H7 (cell line): Measurements from ENCODE around the gene SPARCL1. TPM values are rescaled to one million over a fixed set of nuclear protein-coding genes. Genes with fewer than 3 reads are reported as not detected.
"Not testable (repeated sequence)": the region's sequence is repeated elsewhere in the genome, so short reads cannot be mapped to it uniquely, and the experiment has no call there.

ENCODE experiments used
- DNase-seq: peaks from one replicate; pipeline ENCODE4 v3.0.0; 2012
- H3K27me3 ChIP-seq: 2 replicates; pipeline ENCODE4 v1.6.0; 2011; ENCODE audit warnings: mild to moderate bottlenecking, low read length; ENCODE audit not compliant: control insufficient read depth, insufficient read depth
- H3K36me3 ChIP-seq: replicated peaks from 2 replicates; pipeline ENCODE4 v1.5.1; 2011; ENCODE audit warnings: low read length; ENCODE audit not compliant: control insufficient read depth, insufficient read depth
- H3K4me3 ChIP-seq: 2 replicates; pipeline ENCODE4 v1.5.1; 2011; ENCODE audit warnings: low read depth, mild to moderate bottlenecking, control low read depth, low read length, moderate library complexity; ENCODE audit not compliant: insufficient read depth
- total RNA-seq: library from RNA; depleted of rRNA; stranded (reverse); fragments of >200 nt; shearing (Covaris generic); gene quantifications from 2 replicates; pipeline ENCODE4 v1.2.3, GENCODE V29; 2014; rRNA removed

The SPARCL1 gene, protein sequence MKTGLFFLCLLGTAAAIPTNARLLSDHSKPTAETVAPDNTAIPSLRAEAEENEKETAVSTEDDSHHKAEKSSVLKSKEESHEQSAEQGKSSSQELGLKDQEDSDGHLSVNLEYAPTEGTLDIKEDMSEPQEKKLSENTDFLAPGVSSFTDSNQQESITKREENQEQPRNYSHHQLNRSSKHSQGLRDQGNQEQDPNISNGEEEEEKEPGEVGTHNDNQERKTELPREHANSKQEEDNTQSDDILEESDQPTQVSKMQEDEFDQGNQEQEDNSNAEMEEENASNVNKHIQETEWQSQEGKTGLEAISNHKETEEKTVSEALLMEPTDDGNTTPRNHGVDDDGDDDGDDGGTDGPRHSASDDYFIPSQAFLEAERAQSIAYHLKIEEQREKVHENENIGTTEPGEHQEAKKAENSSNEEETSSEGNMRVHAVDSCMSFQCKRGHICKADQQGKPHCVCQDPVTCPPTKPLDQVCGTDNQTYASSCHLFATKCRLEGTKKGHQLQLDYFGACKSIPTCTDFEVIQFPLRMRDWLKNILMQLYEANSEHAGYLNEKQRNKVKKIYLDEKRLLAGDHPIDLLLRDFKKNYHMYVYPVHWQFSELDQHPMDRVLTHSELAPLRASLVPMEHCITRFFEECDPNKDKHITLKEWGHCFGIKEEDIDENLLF
- total RNA-seq, result 0.48 and 0.81 TPM in 2 replicates

DNA sequence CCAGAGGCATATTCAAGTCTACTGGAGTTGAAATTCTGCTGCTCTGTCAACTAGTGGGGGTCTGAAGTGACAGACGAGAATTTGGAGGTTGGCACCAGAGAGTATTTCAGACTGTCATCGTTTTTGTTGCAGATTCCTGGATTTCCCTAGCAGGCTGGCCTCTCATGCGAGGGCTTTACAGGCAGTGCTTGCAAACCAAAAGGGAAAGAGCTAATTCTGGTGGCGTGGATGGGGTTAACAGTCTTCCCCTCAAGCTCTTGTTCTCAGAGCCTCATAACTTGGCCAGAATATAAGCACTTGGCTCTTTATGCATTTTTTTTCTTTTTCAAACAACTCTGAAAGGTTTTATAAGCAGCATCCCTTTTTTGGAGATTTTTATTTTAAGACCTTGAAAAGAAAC, at the start of gene SPARCL1:
SPARCL1 (minus strand) TSS at position 190 of the 400 bp plus-strand sequence. CDS start 29,802 bp downstream, outside the sequence.
- no peaks in the 10 kb centered on the region for H3K36me3 ChIP-seq
- DNase-seq, result no peak
- H3K27me3 ChIP-seq, result no peaks in the 10 kb centered on the region
- no peak within 1 kb of the TSS for H3K4me3 ChIP-seq

DNA sequence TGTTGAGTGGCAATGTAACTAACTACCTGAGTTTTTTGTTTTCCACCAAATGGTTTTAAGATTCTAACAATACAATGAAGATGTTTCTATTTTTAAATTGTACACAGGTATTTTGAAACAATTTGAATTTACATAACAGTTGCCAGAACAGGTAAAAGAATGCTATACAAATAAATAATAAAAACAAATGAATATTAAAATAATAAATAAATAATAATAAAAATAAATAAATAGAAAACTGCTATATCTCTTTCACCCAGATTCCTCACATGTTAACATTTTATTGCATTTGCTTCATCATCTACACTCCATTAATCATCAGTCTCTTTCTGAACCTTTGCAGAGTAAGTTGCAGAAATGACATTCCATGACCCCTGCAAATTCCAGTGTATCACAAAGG, 46.8 kb upstream of the SPARCL1 start:
- no peaks in the 10 kb centered on the region for H3K27me3 ChIP-seq
- DNase-seq, result no peak
- no peak overlapping the region for H3K4me3 ChIP-seq
- H3K36me3 ChIP-seq, result no peaks in the 10 kb centered on the region

DNA sequence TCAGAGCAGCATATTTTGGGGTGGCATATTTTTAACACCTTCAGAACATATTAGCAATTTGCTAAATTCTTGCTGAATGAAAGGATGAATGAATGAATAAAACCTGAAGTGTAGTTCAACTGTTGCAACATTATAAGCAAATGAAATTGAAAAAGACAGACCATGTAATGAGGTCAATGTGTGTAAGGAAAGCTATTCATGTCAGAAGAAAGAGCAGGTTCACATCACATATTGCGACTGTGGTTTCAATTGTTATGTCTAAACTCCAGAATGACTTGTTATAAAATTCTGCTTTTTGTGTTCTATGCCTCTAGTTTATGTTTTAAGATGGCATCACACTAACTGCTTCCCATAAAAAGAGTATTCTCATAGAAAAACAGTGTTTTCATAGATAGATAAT, 46.2 kb upstream of the SPARCL1 start:
- H3K27me3 ChIP-seq, result no peaks in the 10 kb centered on the region
- DNase-seq, result no peak
- H3K4me3 ChIP-seq, result no peak overlapping the region
- H3K36me3 ChIP-seq, result no peaks in the 10 kb centered on the region

DNA sequence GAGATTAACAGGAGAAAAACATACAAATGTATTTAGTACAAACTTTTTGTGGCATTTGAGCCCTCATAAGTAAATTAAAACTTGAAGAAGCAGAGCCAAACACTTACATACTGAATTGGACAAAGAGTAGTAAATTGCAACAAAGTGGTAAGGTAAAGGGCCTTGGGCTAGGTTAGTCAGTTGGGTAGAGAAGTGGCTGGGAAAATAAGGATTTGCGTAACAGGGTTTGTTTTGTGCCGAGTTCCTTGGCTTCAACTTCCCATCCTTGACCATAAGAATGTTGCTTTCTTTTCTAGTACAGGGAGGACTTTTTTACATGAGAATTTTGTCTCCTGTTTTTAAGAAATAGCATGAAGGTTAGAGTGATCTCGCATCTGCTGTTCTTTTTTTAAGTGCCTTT, 45.8 kb upstream of the SPARCL1 start:
- no peak overlapping the region for H3K4me3 ChIP-seq
- DNase-seq, result no peak

DNA sequence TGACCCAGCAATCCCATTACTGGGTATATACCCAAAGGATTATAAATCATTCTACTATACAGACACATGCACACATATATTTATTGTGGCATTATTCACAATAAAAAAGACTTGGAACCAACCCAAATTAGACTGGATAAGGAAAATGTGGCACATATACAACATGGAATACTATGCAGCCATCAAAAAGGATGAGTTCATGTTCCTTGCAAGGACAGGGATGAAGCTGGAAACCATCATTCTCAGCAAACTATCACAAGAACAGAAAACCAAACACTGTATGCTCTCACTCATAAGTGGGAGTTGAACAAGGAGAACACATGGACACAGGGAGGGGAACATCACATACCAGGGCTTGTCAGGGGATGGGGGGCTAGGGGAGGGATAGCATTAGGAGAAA, 45.2 kb upstream of the SPARCL1 start:
- not testable (repeated sequence) for H3K27me3 ChIP-seq, H3K36me3 ChIP-seq

More for the DNA sequence above, 45.8 kb upstream of the SPARCL1 start:
- H3K27me3 ChIP-seq, result no peaks in the 10 kb centered on the region
- no peaks in the 10 kb centered on the region for H3K36me3 ChIP-seq

DNA sequence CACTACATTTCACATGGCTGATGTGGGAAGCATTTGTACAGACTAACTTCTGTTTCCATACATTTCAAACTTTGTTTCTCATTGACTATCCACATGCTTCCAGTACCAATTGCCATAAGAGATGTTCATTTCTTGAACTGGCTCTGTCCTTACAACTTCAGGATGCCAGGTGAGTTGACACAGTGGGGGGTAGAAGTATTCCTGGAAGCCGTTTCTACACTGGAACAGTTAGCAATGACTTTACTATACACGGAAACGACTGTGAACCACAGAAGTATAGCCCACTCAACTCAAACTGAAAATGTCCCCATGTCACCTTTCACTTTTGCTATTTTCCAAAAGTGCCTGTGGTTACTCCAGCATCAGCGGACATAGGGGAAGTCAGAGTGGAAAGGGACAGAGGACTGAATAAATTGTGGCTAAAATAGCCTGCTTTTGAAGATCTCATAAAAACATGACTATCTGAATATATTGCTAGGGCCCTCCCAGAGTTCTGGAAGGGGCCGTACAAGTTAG, 41.2 kb upstream of the SPARCL1 start:
- no peaks in the 10 kb centered on the region for H3K27me3 ChIP-seq
- H3K4me3 ChIP-seq, result no peak overlapping the region
- no peak for DNase-seq
- H3K36me3 ChIP-seq, result no peaks in the 10 kb centered on the region

More for the DNA sequence above, 45.2 kb upstream of the SPARCL1 start:
- DNase-seq, H3K4me3 ChIP-seq: not testable (repeated sequence)

DNA sequence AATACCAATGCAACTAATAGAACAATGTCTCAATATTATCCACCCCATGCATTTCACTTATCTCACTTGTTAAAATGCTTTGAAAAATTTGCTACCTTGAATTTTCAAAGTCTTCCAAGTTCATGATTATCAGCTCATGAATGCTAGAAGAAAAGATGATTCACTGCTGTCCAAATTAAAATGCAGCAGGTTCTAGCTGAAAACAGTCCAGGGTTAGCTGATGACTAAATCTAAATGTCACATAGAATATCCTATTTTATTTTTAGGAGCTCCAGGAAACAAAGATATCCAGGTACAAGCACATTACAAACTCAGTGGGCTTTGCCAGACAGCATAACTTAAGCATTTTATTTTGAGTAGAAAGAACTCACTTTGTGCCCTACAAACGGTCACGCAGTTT, 38.0 kb upstream of the SPARCL1 start:
- Histone ChIP-seq H3K27me3 (no peaks in the 10 kb centered on the region), H3K4me3 (no peak overlapping the region), H3K36me3 (no peaks in the 10 kb centered on the region)
- no peak for DNase-seq

DNA sequence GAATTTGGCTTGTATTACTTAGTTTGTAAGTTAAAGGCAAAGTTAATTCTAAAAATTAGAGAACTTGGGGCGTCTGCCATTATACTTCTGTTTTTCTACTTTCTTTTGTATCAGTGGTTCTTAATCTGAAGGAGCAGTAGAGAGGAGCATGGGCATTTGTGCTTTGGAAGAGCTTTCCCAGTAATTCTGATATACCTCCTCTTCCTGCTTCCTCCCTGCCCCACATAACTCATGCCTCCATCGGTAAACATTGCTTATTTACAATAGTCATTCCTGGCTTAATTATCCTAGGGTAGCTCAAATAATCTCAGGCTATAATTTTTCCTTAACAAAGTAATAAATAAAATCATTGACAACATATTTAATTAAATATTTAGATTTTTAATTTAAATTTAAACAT, 37.1 kb upstream of the SPARCL1 start:
- no peaks in the 10 kb centered on the region for H3K36me3 ChIP-seq
- DNase-seq, result no peak
- H3K4me3 ChIP-seq, result no peak overlapping the region
- H3K27me3 ChIP-seq, result no peaks in the 10 kb centered on the region

DNA sequence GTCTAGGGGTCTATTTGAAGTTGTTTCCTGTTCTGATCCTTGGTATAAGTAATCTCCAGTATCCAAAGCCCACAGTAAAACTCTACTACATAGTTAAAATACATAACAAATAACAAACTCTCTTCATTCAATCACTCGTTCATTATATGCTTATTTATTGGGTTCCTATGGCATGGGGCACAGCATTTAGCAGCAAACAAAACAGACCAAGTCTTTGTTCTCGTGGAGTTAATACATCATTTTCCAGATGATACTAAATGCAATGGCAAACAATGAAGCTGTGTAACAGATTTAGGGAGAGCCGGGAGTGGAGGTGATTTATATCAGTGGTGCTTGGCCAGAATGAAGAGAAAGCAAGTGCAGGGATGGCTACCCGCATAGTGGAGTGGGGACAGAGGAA, 36.6 kb upstream of the SPARCL1 start:
- Histone ChIP-seq H3K27me3 (no peaks in the 10 kb centered on the region), H3K4me3 (no peak overlapping the region), H3K36me3 (no peaks in the 10 kb centered on the region)
- no peak for DNase-seq

DNA sequence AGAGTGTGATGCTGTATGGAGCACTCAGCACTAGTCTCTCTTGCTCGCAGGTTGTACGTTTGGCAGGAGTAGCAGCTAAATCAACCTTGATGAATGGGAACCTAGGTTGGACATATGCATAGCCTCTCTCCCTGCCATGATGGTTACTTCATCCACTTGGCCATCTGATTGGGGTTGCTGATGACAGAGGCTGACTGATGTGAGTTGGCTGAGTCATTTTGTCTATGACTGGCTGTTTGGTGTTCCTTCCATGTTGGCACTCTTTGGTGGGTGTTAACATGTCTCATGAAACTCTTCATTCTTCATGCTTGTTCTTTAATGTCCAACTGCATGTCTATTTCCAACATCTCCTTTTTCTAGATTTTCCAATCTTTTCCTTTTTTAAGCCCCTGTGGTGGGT, 31.6 kb upstream of the SPARCL1 start:
- Histone ChIP-seq H3K4me3 (no peak overlapping the region), H3K27me3 (no peaks in the 10 kb centered on the region), H3K36me3 (no peaks in the 10 kb centered on the region)
- no peak for DNase-seq

DNA sequence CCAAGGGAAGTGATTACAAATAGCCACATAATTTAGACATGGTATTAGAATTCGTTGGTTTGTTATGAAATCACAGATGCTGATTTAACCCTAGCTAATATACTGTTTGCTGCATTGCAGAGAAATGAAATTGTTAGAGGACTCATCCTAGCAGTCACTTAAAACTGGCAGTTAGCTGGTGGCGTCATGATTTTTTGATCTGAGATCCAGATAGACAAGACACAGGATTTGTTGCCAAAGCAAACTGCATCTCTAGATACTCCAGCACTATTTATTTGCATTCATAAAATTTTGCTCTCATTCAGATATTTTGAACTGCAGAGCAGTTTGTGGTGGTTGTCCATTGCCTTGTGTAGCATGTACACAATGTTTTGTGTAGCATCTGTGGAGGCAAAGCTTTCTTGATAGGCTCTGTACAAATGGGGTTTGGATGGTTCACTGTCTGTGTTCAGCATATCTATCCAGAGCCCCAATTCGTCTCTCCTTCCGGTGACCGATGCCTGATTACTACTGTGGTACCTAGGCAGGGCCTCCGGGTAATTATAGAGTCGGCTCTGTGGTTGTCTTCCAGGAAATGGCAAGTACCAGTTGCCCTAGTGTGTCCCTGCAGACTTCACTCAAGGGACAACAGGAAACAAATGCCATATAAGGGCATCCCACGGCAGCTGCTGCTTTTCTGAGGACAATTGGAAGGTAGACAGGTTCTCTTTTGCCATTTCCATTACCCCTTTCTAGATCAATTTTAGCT, 30.1 kb upstream of the SPARCL1 start:
- Histone ChIP-seq H3K27me3 (no peaks in the 10 kb centered on the region), H3K4me3 (no peak overlapping the region), H3K36me3 (no peaks in the 10 kb centered on the region)
- DNase-seq, result no peak

DNA sequence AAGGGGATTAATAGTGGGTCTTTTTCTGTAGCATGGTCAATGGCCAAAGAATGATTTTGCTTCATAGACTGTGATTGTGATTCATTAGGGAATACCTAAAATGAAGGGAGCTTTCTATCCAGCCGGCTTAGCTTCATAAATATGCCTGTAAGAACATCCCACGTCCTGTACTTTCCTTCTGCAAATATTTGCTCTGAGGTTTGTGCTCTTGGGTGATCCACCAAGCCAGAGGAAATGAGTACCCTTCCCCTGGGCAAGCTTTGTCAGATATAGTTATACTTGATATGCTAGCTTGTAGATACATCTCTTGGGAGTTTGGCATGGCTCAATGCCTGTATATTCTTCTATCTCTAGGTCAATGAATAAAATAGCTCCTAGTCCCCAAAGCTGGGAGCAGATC, 28.2 kb upstream of the SPARCL1 start:
- DNase-seq, result no peak
- H3K36me3 ChIP-seq, result no peaks in the 10 kb centered on the region
- no peak overlapping the region for H3K4me3 ChIP-seq
- no peaks in the 10 kb centered on the region for H3K27me3 ChIP-seq

DNA sequence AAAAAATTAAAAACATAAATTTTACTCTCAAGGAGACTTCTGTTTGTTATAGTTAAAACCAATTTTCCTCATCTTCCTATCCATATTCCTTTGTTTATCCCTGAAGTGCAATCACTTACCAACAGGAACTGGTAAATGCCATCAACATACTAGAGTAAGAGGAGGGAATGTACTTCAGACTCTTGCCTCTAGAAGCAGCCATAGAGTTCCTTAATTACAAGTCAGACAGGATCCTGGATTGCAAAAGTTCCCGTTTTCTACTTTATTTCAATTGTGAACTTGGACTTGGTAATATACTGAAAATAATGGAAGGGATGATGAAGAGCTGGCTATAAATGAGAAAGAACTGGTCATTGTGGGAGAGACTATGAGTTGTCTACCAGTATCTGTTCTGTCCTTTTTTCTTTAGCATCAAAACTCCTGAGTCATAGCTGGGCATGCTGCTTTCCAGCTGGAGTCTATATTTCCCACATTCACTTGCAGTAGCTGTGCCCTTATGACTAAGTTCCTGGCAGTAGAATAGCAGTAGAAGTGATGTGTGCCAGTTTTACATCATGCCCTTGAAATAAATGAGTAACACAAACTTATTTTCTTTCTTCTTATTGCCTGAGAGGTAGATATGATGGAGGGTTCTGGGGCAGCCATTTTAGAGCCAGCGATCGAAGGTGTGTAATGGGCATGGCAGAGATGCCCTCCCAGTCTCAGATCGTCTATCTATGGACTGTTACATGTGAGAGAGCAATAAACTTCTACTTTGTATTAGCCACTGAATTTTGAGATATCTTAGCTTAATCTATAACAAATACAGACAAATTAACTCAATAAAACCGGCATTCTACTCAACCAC, 26.8 kb upstream of the SPARCL1 start:
- H3K27me3 ChIP-seq, result no peaks in the 10 kb centered on the region
- no peak overlapping the region for H3K4me3 ChIP-seq
- no peak for DNase-seq
- H3K36me3 ChIP-seq, result no peaks in the 10 kb centered on the region

DNA sequence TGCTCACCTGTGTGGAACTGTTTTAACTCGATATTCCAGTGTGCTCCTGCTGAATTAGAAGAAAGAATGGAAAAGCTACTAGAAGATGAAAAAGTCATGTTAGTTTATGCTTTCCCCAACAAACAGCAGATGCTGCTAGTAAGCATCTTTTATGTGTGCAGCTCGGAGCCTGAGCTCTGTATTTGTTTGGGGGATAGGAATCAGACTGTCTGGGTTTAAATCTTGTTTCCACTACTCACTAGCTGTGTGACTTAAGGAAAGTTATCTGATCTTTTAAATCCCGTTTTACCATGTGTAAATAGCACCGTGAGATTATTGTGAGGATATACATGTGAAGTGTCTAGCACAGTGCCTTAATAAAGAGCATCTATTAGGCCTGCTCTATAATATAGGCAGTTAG, 24.0 kb upstream of the SPARCL1 start:
- Histone ChIP-seq H3K36me3 (no peaks in the 10 kb centered on the region), H3K27me3 (no peaks in the 10 kb centered on the region), H3K4me3 (no peak overlapping the region)
- DNase-seq, result no peak
